Measurements from ENCODE around the gene TTC27.

DNA sequence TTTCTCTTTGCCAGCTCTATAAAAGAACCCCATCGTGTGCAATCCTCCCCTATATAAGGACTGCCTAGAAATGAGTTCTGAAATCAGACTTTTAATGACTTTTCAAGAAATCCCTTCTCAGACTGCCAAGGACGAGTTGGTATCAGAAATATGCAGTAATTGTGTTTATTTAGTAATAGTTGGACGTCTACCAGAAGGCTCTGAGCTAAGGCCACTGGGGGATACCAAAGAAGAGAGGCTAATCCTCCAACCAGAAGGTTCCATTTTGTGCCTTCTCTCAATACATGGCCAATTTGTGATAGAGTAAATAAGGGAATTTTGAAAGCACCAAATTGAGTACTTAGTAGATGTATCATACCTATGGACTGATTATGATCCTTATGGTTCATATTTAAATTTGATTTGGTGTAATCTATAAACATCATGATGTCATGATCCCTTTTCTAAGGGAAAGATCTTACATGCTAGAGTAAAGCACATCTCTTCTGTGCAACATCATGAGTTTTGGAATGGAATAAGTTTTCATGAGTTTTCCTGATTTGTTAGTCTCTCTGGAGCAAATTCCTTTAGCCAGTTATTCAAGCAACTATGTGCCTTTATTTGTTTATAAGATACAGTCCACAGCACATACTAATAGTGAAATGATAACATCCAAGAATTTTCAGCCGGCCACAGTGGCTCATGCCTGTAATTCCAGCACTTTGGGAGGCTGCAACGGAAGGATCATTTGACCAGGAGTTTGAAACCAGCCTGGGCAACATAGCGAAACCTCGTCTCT lies 236.7 kb downstream of the TTC27 start:
- TF ChIP-seq, protein P1, sequence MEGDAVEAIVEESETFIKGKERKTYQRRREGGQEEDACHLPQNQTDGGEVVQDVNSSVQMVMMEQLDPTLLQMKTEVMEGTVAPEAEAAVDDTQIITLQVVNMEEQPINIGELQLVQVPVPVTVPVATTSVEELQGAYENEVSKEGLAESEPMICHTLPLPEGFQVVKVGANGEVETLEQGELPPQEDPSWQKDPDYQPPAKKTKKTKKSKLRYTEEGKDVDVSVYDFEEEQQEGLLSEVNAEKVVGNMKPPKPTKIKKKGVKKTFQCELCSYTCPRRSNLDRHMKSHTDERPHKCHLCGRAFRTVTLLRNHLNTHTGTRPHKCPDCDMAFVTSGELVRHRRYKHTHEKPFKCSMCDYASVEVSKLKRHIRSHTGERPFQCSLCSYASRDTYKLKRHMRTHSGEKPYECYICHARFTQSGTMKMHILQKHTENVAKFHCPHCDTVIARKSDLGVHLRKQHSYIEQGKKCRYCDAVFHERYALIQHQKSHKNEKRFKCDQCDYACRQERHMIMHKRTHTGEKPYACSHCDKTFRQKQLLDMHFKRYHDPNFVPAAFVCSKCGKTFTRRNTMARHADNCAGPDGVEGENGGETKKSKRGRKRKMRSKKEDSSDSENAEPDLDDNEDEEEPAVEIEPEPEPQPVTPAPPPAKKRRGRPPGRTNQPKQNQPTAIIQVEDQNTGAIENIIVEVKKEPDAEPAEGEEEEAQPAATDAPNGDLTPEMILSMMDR (IDR thresholded peaks at IDR 0.05 in 4 of 5, conservative IDR thresholded peaks at IDR 0.05 in 1 of 5) = no peak
- TF ChIP-seq POLR2A (IDR thresholded peaks at IDR 0.05) = no peak

Data from gastrocnemius medialis (tissue), 4 donors.